ENCODE measurements around the gene MARF1. TPM values are rescaled to one million over a fixed set of nuclear protein-coding genes. Genes with fewer than 3 reads are reported as not detected.
A peak's percentile ranks its signal among the peaks of the same experiment; 100 is the strongest.
"Not testable (repeated sequence)": the region's sequence is repeated elsewhere in the genome, so short reads cannot be mapped to it uniquely, and the experiment has no call there.

MARF1 gene, protein sequence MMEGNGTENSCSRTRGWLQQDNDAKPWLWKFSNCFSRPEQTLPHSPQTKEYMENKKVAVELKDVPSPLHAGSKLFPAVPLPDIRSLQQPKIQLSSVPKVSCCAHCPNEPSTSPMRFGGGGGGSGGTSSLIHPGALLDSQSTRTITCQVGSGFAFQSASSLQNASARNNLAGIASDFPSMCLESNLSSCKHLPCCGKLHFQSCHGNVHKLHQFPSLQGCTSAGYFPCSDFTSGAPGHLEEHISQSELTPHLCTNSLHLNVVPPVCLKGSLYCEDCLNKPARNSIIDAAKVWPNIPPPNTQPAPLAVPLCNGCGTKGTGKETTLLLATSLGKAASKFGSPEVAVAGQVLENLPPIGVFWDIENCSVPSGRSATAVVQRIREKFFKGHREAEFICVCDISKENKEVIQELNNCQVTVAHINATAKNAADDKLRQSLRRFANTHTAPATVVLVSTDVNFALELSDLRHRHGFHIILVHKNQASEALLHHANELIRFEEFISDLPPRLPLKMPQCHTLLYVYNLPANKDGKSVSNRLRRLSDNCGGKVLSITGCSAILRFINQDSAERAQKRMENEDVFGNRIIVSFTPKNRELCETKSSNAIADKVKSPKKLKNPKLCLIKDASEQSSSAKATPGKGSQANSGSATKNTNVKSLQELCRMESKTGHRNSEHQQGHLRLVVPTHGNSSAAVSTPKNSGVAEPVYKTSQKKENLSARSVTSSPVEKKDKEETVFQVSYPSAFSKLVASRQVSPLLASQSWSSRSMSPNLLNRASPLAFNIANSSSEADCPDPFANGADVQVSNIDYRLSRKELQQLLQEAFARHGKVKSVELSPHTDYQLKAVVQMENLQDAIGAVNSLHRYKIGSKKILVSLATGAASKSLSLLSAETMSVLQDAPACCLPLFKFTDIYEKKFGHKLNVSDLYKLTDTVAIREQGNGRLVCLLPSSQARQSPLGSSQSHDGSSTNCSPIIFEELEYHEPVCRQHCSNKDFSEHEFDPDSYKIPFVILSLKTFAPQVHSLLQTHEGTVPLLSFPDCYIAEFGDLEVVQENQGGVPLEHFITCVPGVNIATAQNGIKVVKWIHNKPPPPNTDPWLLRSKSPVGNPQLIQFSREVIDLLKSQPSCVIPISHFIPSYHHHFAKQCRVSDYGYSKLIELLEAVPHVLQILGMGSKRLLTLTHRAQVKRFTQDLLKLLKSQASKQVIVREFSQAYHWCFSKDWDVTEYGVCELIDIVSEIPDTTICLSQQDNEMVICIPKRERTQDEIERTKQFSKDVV (N-terminal part only)
- polyA plus RNA-seq (2011; rRNA removed) (31.6 and 37.4 TPM in 2 replicates), polyA minus RNA-seq (2011; rRNA and poly(A)+ RNA removed) (33.0 and 34.3 TPM in 2 replicates)

- no peaks in the 10 kb centered on the region for H3K27me3 ChIP-seq (ENCODE audit: control insufficient read depth, insufficient read depth, low read length)
- ChIA-PET POLR2A (interaction anchor here (0.7 to 1.1 kb wide), 5 partner anchors 9 to 91 kb away, joined by 3 to 10 read pairs (median 3); no protein-coding TSS in a partner anchor), CTCF (interaction anchor here (0.6 to 1.7 kb wide), 10 partner anchors 8 to 218 kb away, joined by 3 to 6 read pairs (median 4); no protein-coding TSS in a partner anchor)
- TF ChIP-seq, protein P1, sequence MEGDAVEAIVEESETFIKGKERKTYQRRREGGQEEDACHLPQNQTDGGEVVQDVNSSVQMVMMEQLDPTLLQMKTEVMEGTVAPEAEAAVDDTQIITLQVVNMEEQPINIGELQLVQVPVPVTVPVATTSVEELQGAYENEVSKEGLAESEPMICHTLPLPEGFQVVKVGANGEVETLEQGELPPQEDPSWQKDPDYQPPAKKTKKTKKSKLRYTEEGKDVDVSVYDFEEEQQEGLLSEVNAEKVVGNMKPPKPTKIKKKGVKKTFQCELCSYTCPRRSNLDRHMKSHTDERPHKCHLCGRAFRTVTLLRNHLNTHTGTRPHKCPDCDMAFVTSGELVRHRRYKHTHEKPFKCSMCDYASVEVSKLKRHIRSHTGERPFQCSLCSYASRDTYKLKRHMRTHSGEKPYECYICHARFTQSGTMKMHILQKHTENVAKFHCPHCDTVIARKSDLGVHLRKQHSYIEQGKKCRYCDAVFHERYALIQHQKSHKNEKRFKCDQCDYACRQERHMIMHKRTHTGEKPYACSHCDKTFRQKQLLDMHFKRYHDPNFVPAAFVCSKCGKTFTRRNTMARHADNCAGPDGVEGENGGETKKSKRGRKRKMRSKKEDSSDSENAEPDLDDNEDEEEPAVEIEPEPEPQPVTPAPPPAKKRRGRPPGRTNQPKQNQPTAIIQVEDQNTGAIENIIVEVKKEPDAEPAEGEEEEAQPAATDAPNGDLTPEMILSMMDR (IDR thresholded peaks at IDR 0.05; ENCODE audit: low read depth, low read length): peak; percentile 55
- no peaks in the 10 kb centered on the region; the same call in 1 of the 2 replicates for H3K9me3 ChIP-seq (ENCODE audit: control insufficient read depth, insufficient read depth, low read length)
- peak; percentile 72 for DNase-seq (ENCODE audit: low read depth, low spot score)
- peak within 1 kb of the TSS; percentile 98 for H3K27ac ChIP-seq (ENCODE audit: low read depth, low read length)
- H3K4me3 ChIP-seq (ENCODE audit: low read depth, low read length): peak within 1 kb of the TSS; percentile 96
Observed at GRCh38 chr16:15643048-15643945, at the start of gene MARF1. TSS of gene MARF1 (minus strand) at chr16:15643154. CDS start at chr16:15639233, 3,921 bp downstream.

DNA sequence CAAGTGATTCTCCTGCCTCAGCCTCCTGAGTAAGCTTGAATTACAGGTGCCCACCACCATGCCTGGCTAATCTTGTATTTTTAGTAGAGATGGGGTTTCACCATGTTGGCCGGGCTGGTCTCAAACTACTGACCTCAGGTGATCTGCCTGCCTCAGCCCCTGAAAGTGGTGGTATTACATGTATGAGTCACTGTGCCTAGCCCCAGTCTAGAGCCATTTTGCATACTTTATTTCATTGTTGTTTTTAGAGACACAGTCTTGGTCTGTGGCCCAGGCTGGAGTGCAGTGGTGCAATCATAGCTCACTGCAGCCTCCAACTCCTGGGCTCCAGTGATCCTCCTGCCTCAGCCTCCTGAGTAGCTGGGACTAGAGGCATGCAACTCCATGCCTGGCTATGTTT is 49.6 kb upstream of the MARF1 start:
- DNase-seq (ENCODE audit: low read depth, low spot score); H3K4me3 ChIP-seq (ENCODE audit: low read depth, low read length); H3K9me3 ChIP-seq (ENCODE audit: control insufficient read depth, insufficient read depth, low read length); CTCF ChIA-PET; H3K27ac ChIP-seq (ENCODE audit: low read depth, low read length); H3K27me3 ChIP-seq (ENCODE audit: control insufficient read depth, insufficient read depth, low read length); POLR2A ChIA-PET: not testable (repeated sequence)

DNA sequence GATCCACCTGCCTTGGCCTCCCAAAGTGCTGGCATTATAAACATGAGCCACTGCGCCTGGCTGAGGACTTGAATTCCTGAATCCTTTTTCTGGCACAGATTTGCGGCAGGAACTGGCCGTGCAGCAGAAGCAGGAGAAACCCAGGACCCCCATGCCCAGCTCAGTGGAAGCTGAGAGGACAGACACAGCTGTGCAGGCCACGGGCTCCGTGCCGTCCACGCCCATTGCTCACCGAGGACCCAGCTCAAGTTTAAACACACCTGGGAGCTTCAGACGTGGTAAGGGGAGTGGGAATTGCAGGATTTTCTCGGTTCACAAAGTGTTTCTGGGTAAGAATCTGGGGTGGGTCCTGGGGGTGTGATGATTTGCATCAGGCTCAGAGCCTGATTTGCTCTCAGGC is 48.1 kb upstream of the MARF1 start:
- H3K27ac ChIP-seq (ENCODE audit: low read depth, low read length): no peak overlapping the region
- H3K4me3 ChIP-seq (ENCODE audit: low read depth, low read length): no peak overlapping the region
- ChIA-PET CTCF (interaction anchor here (1.0 kb wide), 1 partner anchor 13 kb away, joined by 3 read pairs; no protein-coding TSS in a partner anchor), POLR2A (no interaction called here)
- H3K9me3 ChIP-seq (ENCODE audit: control insufficient read depth, insufficient read depth, low read length): no peaks in the 10 kb centered on the region
- no peak for DNase-seq (ENCODE audit: low read depth, low spot score)
- no peaks in the 10 kb centered on the region for H3K27me3 ChIP-seq (ENCODE audit: control insufficient read depth, insufficient read depth, low read length)
- TF ChIP-seq, protein P1 (IDR thresholded peaks at IDR 0.05; ENCODE audit: low read depth, low read length): no peak

GRCh38 chr16:15690296-15690695 is 47.3 kb upstream of the MARF1 start:
- ChIA-PET POLR2A (interaction anchor here (0.6 kb wide), 1 partner anchor 432 kb away, joined by 3 read pairs; no protein-coding TSS in a partner anchor), CTCF (interaction anchor here (1.0 to 1.1 kb wide), 2 partner anchors 13 to 49 kb away, joined by 3 read pairs; no protein-coding TSS in a partner anchor)
- no peak overlapping the region for H3K4me3 ChIP-seq (ENCODE audit: low read depth, low read length)
- no peak for DNase-seq (ENCODE audit: low read depth, low spot score)
- no peaks in the 10 kb centered on the region for H3K27me3 ChIP-seq (ENCODE audit: control insufficient read depth, insufficient read depth, low read length)
- H3K9me3 ChIP-seq (ENCODE audit: control insufficient read depth, insufficient read depth, low read length): no peaks in the 10 kb centered on the region
- TF ChIP-seq, protein P1 (IDR thresholded peaks at IDR 0.05; ENCODE audit: low read depth, low read length): no peak
- no peak overlapping the region for H3K27ac ChIP-seq (ENCODE audit: low read depth, low read length)

All from AG04450 (cell line).